ENCODE measurements around the gene PAX8.

- TF ChIP-seq CTCF (IDR thresholded peaks at IDR 0.05) (no peak), POLR2A (IDR thresholded peaks at IDR 0.05) (no peak)
Measured at GRCh38 chr2:113224647-113225236, 54.0 kb downstream of the PAX8 start.

Data from suprapubic skin (tissue), 3 donors.